Body of pancreas (tissue), 4 donors: ENCODE data around the gene KRTAP17-1. TPM values are rescaled to one million over a fixed set of nuclear protein-coding genes. Genes with fewer than 3 reads are reported as not detected.

Source experiments
- ATAC-seq: fragments of 150-250 bp; one replicate; pipeline ENCODE4 v1.9.1; 2016
- DNase-seq, 4 donors: peaks; one replicate each; pipeline ENCODE4 v3.0.0-alpha.2; 2019
- H3K27ac ChIP-seq, 4 donors: fragments of 200-600 bp; sonication (generic); 1 replicate in 3 of 4; 2 replicates in 1 of 4; pipeline versions ENCODE4 v1.5.1 to v1.6.1; 2016 to 2019; ENCODE audit warnings: mild to moderate bottlenecking in 1 of 4, mixed read lengths in 1 of 4, moderate library complexity in 1 of 4
- H3K27me3 ChIP-seq, 2 donors: fragments of 200-600 bp; sonication (generic); one replicate each; pipeline ENCODE4 v1.6.0; 2016; ENCODE audit warnings: mild to moderate bottlenecking in 1 of 2
- H3K36me3 ChIP-seq, 2 donors: fragments of 200-600 bp; sonication (generic); replicated peaks in 1 of 2; 2 replicates each; pipeline ENCODE4 v1.5.1; 2016; ENCODE audit warnings: low read depth in 2 of 2; ENCODE audit not compliant: insufficient read depth in 1 of 2
- H3K4me1 ChIP-seq: fragments of 200-600 bp; sonication (generic); one replicate; pipeline ENCODE4 v1.6.0; 2016
- H3K4me3 ChIP-seq, 2 donors: fragments of 200-600 bp; sonication (generic); 1 replicate in 1 of 2; 2 replicates in 1 of 2; pipeline ENCODE4 v1.5.1; 2016 to 2019
- H3K9me3 ChIP-seq, 3 donors: fragments of 200-600 bp; sonication (generic); 1 replicate in 2 of 3; 2 replicates in 1 of 3; pipeline ENCODE4 v1.5.1; 2016
- CTCF ChIP-seq, 7 experiments: fragments of 450-650 bp in 4 of 7; fragments of 200-600 bp in 3 of 7; sonication (generic) in 3 of 7; IDR thresholded peaks; one replicate each; pipeline ENCODE4 v1.5.1; 2016 to 2019; ENCODE audit warnings: antibody characterized with exemption in 7 of 7
- POLR2A ChIP-seq, 3 donors: fragments of 450-650 bp; IDR thresholded peaks; one replicate each; pipeline ENCODE4 v1.6.1; 2016; ENCODE audit warnings: antibody characterized with exemption in 3 of 3, mild to moderate bottlenecking in 2 of 3
- WGBS, 2 donors: methylation state at CpG; one replicate each; pipeline ENCODE4 v1.1.5; 2017; 5-methylcytosine and 5-hydroxymethylcytosine counted together
- intact Hi-C: fragments of 100-400 bp; cut with DNase I; formaldehyde crosslinking; loops from one replicate; pipeline ENCODE4 v1.15.1; 2023
- total RNA-seq, 2 donors: library from RNA; depleted of rRNA; stranded (reverse); fragments of >200 nt; gene quantifications; one replicate each; pipeline ENCODE4 v1.1.0, GENCODE V29; 2016

The KRTAP17-1 gene, protein sequence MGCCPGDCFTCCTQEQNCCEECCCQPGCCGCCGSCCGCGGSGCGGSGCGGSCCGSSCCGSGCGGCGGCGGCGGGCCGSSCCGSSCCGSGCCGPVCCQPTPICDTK
- not detected for total RNA-seq

- no peak for TF ChIP-seq POLR2A (IDR thresholded peaks at IDR 0.05)
- no peak for TF ChIP-seq CTCF (IDR thresholded peaks at IDR 0.05)
- 62 to 68% methylated on average over 18 to 24 of the region's 24 CpGs for WGBS, 2 donors
- DNase-seq (no peak), ATAC-seq (no peak)
- Histone ChIP-seq H3K9me3 (peaks cover 0 to 9% (median 0%) of the 10 kb centered on the region in 3 donors), H3K27ac (no peak within 1 kb of the TSS), H3K4me3 (no peak within 1 kb of the TSS), H3K36me3 (no peaks in the 10 kb centered on the region), H3K4me1 (no peaks in the 10 kb centered on the region), H3K27me3 (no peaks in the 10 kb centered on the region)
- intact Hi-C loops, result no loop called here
Measured at GRCh38 chr17:41315204-41315794, at the start of gene KRTAP17-1. KRTAP17-1 (minus strand) TSS chr17:41315710; CDS start chr17:41315650, 60 bp downstream.

DNA sequence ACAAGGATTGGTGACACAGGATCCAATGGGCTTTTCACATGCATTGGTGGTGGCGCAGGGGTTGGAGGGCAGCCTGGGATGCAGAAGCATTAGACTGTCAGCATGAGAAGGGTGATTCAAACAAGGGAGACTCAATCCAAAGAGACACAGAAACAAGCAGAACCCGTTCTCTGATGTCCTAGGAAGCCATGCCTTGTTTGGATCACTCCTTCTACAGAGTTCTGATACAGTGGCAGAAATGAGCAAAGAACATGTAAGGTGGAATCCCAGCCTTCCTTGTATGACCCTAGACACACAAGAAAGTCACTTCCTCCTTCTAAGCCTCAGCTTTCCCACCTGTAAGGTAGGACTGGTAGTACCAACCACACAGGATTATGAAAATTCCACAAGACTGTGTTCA lies 48.4 kb upstream of the KRTAP17-1 start:
- Histone ChIP-seq H3K4me3 (no peak overlapping the region), H3K27ac (no peak overlapping the region), H3K36me3 (no peaks in the 10 kb centered on the region), H3K27me3 (no peaks in the 10 kb centered on the region), H3K4me1 (no peaks in the 10 kb centered on the region), H3K9me3 (no peaks in the 10 kb centered on the region)
- TF ChIP-seq POLR2A (IDR thresholded peaks at IDR 0.05), result no peak
- TF ChIP-seq CTCF (IDR thresholded peaks at IDR 0.05), result no peak
- no peak for DNase-seq
- ATAC-seq, result no peak
- intact Hi-C loops, result no loop called here
- WGBS, 2 donors, result 63 to 64% methylated on average over 2 of the region's 2 CpGs

- intact Hi-C loops, result no loop called here
- no peaks in the 10 kb centered on the region for H3K36me3 ChIP-seq
- DNase-seq (no peak), ATAC-seq (no peak)
- H3K9me3 ChIP-seq, result no peaks in the 10 kb centered on the region
- 63 to 81% methylated on average over 5 of the region's 5 CpGs for whole genome bisulfite sequencing, 2 donors
- no peaks in the 10 kb centered on the region for H3K4me1 ChIP-seq
- no peaks in the 10 kb centered on the region for H3K27me3 ChIP-seq
- no peak overlapping the region for H3K27ac ChIP-seq
- TF ChIP-seq CTCF (IDR thresholded peaks at IDR 0.05) (no peak), POLR2A (IDR thresholded peaks at IDR 0.05) (no peak)
- H3K4me3 ChIP-seq, result no peak overlapping the region
Measured at GRCh38 chr17:41360296-41360995, 44.9 kb upstream of the KRTAP17-1 start.

GRCh38 chr17:41354536-41354935 lies 39.0 kb upstream of the KRTAP17-1 start:
- intact Hi-C loops, result no loop called here
- TF ChIP-seq POLR2A (IDR thresholded peaks at IDR 0.05) (no peak), CTCF (IDR thresholded peaks at IDR 0.05) (no peak)
- ATAC-seq, result no peak
- Histone ChIP-seq H3K4me1 (no peaks in the 10 kb centered on the region), H3K27ac (no peak overlapping the region), H3K27me3 (no peaks in the 10 kb centered on the region), H3K9me3 (no peaks in the 10 kb centered on the region), H3K36me3 (no peaks in the 10 kb centered on the region), H3K4me3 (no peak overlapping the region)
- DNase-seq, result no peak
- WGBS, 2 donors, result 74 to 76% methylated on average over 4 of the region's 4 CpGs
